GM21526 (cell line): ENCODE data around the gene CHMP4B.

Experiments used
- ATAC-seq: cut with Tn5 transposase; IDR thresholded peaks from one replicate; pipeline ENCODE4 v1.9.1; 2021; ENCODE audit warnings: moderate library complexity; ENCODE audit not compliant: unreplicated experiment, low FRiP score

The CHMP4B gene

GRCh38 chr20:33837096-33837830 lies 26.1 kb downstream of the CHMP4B start:
- no peak for ATAC-seq

- no peak for ATAC-seq
Observed at GRCh38 chr20:33838035-33838864, 27.1 kb downstream of the CHMP4B start.

GRCh38 chr20:33839591-33839990 lies 28.4 kb downstream of the CHMP4B start:
- no peak for ATAC-seq

DNA sequence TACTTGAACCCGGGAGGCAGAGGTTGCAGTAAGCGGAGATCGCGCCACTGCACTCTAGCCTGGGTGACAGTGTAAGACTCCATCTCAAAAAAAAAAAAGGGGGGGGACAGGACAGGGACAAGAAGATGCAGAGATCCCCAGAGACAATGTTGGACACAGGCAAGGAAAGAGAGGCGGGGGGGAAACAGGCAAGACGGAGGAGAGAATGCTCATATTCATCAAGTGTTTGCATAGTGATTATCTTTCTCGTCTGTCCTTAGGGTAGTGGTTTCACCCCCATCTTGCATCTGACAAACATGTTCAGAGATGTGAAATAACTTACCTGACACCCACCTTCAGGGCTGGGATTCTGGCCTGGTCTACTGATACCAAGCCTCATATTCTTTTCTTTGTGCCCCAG lies 29.0 kb downstream of the CHMP4B start:
- no peak for ATAC-seq

GRCh38 chr20:33840759-33841435 lies 29.7 kb downstream of the CHMP4B start:
- no peak for ATAC-seq

DNA sequence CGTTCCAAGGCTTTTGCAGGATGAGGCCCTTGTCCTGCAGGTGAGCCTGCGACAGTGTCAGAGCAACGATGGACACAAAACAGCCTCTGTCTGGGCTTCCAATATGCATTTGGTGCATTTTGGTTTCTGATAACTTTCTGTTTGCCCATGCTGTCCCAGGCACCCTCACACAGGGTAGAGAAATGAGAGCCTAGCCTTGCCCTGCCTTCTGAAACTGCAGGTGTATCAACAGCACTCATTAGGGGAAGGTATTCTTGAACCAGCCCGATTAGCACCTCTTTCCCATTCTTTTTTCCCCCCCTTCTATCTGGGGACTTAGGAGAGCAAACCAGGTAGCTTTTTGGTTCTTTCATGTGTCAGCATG lies 30.3 kb downstream of the CHMP4B start:
- no peak for ATAC-seq

DNA sequence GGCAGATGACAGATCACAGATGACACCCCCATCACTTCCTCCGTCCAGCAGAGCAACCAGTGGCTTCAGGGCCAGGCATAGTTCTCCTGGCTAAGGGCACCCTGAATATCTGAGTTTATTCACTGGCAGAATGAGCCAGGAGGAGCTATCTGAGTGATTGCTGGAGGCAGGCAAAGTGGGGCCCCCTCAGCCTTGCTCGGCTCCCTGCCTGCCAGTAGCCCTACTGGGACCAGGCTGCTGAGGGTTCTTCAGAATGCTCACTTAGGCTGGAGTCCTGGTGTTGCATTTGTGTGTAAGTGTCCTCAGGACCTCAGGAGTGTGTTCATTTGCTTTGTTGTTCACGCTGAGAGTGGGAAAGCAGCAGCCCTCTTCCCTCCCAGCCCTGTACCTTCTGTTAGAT lies 31.2 kb downstream of the CHMP4B start:
- no peak for ATAC-seq

DNA sequence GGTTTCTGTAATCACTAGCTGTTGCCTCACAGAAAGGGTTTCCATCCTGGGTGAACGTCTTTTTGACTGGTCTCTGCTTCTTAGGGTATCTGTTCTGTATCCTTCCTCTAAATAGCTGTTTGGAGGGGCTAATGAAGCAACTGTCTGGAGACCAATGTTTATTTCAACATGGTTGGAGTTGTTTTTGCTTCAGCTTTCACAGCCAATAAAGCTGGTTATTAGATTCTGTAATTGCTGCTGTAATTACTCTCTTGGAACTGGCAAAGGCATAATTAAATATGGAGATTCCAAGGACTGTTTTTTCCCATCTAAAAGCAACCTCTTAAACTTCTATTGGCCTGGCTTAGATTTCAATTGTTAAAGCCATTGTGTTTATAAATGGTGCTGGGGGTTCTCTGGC lies 31.9 kb downstream of the CHMP4B start:
- ATAC-seq: no peak

GRCh38 chr20:33843854-33844253 lies 32.7 kb downstream of the CHMP4B start:
- no peak for ATAC-seq

DNA sequence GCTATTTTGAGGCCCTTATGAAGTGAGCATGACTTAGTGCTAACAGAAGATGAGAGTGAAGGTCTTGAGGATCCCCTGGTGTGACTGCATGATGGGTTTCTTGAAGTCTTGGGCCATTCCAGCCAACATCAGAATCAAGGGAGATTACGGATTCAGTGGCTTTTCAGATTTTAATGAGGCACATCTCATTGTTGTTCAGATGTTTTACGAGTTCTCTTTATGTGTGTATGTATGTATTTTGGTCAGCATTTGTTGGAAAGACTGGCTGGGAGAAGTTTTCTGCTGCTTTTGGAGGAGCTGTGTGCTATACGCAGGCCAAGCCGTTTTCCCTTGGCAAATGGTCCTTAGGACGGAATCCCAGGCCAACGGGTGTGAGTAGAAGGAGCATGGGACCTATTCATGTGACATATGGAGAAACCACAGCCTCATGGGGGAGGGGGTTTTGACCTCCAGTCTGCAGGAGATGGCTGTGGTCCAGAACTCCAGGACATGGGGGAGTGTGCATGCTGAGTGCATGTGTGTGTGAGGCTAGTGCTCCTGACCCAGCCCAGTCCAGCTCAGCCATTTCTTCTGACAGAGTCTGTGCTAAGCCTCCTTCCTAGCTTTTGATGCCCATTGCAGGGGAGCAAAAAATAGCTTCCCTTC lies 35.3 kb downstream of the CHMP4B start:
- no peak for ATAC-seq

DNA sequence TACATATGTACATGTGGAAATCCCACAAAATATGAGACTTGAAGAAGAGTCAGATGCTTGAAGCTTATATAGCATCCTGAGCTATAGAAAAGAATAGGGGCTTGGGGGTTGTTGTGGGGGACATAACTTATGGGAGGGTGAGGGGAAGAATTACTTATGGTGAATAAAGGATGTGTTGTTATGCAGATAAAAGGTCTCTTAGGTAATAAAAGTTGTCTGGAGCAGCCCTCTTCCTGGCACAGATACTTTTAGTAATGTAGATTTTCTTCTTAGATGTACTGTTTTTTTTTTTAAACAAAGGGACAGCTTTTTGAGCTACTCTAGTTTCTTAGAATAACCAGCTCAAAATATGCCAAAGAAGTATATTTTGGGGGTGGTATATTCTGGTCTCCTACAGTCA lies 35.9 kb downstream of the CHMP4B start:
- no peak for ATAC-seq

DNA sequence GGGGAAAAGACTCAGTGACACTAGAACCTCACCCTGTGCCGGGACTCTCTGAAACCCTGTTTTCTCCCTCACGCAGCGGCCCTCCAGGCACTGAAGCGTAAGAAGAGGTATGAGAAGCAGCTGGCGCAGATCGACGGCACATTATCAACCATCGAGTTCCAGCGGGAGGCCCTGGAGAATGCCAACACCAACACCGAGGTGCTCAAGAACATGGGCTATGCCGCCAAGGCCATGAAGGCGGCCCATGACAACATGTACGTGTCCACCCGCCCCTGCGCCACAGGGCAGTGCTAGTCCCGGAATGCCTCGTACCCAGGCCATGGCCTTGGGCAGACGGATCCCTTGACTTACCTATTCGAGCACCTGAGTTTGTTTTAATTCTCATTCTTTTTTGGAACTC lies 37.2 kb downstream of the CHMP4B start:
- no peak for ATAC-seq

- ATAC-seq: no peak
Observed at GRCh38 chr20:33850159-33850558, 39.0 kb downstream of the CHMP4B start.

- ATAC-seq: no peak
Observed at GRCh38 chr20:33851842-33852466, 40.8 kb downstream of the CHMP4B start.

- no peak for ATAC-seq
Observed at GRCh38 chr20:33852626-33853506, 41.7 kb downstream of the CHMP4B start.

GRCh38 chr20:33853507-33853813 lies 42.3 kb downstream of the CHMP4B start:
- ATAC-seq: no peak

DNA sequence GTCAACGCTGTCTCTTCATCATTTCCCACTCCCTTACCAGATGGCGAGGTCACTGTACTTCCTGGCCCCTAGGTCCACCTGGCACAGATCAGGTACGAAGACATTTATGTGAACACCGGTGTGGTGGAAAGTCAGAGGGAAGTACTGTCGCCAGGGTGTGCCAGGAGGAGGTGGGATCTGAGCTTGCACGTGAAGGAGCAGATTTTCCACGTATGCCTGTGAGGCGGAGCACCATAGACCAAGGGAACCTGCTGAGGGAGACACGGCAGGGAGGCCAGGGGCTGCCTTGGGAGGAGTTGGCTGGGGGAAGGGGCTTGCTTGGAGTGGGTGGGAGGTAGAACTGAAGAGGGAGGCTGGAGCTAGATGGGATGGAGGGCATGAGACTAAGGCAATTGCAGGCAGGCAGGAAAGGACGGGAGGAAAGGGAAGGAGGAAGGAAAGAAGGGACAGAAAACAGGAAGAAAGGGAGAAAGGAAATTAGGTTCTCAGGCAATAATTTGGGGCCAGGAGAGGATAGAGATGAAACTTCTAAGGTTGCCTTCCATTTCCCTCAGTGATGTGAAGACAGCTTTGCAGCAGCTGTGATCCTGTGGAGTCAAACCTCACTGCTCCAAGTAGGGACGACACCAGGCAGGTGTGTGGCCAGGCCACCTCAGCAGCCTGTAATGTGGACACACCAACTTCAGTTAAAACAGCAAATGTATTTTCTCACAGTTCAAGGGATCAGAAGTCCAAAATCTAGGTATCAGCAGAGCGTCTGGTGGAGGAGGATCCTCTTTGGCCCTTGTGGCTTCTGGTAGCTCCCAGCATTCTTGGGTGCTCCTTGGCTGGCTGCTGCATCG lies 46.8 kb downstream of the CHMP4B start:
- no peak for ATAC-seq

GRCh38 chr20:33858666-33859065 lies 47.5 kb downstream of the CHMP4B start:
- no peak for ATAC-seq

DNA sequence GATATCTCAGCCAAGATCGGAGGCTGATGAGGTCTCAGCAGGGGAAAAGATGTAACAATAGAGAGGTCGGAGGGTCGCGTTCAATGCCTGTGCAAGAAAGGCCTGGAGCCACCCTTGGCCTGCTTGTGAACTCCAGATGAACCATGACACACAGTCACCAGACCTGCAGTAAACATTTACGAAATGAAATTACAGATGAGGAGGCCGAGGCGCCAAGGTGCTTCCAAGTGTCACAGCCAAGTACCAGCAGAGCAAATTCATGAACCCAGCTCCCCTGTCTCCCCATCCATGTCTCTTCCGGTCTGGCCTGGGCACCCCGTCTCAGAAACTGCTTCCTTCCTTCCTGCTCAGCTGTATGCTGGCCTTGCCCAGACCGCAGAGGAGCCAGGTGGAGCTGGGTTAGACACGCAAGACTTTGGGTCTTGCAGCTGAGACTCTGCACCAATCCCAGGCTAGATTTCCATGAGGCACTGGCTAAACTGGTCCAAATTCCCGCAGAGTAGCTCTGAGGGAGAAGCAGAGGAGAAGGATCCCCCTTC lies 48.1 kb downstream of the CHMP4B start:
- ATAC-seq: no peak
